ENCODE data around the gene ZNF142.

Gene ZNF142

GRCh38 chr2:218648088-218648786 is 11.2 kb downstream of the ZNF142 start:
- DNase-seq (ENCODE audit: low spot score), result peak; percentile 44
- FAIRE-seq, result peak; percentile 61

- DNase-seq (ENCODE audit: low spot score), result peak; percentile 96
- peak; percentile 99 for FAIRE-seq
Measured at GRCh38 chr2:218645126-218645525, 14.3 kb downstream of the ZNF142 start.

GRCh38 chr2:218644721-218645120 is 14.7 kb downstream of the ZNF142 start:
- DNase-seq (ENCODE audit: low spot score) (peak; percentile 66), FAIRE-seq (no peak)

GRCh38 chr2:218643751-218644310 is 15.6 kb downstream of the ZNF142 start:
- DNase-seq (ENCODE audit: low spot score) (no peak), FAIRE-seq (no peak)

- FAIRE-seq, result no peak
- DNase-seq (ENCODE audit: low spot score), result no peak
Measured at GRCh38 chr2:218642786-218643185, 16.6 kb downstream of the ZNF142 start.

GRCh38 chr2:218642121-218642656 is 17.2 kb downstream of the ZNF142 start:
- no peak for FAIRE-seq
- no peak for DNase-seq (ENCODE audit: low spot score)

GRCh38 chr2:218638372-218638771 is 21.1 kb downstream of the ZNF142 start:
- FAIRE-seq (no peak), DNase-seq (ENCODE audit: low spot score) (no peak)

GRCh38 chr2:218635719-218636118 is 23.7 kb downstream of the ZNF142 start:
- no peak for DNase-seq (ENCODE audit: low spot score)
- no peak for FAIRE-seq

GRCh38 chr2:218631837-218632236 is 27.6 kb downstream of the ZNF142 start:
- FAIRE-seq, result no peak
- peak; percentile 17 for DNase-seq (ENCODE audit: low spot score)

- no peak for DNase-seq (ENCODE audit: low spot score)
- FAIRE-seq, result no peak
Measured at GRCh38 chr2:218627939-218628338, 31.5 kb downstream of the ZNF142 start.

- DNase-seq (ENCODE audit: low spot score) (no peak), FAIRE-seq (no peak)
Measured at GRCh38 chr2:218626369-218626768, 33.1 kb downstream of the ZNF142 start.

- FAIRE-seq (no peak), DNase-seq (ENCODE audit: low spot score) (no peak)
Measured at GRCh38 chr2:218623366-218623705, 36.1 kb downstream of the ZNF142 start.

- FAIRE-seq, result no peak
- no peak for DNase-seq (ENCODE audit: low spot score)
Measured at GRCh38 chr2:218622606-218623365, 36.6 kb downstream of the ZNF142 start.

GRCh38 chr2:218621007-218621406 is 38.4 kb downstream of the ZNF142 start:
- DNase-seq (ENCODE audit: low spot score), result no peak
- no peak for FAIRE-seq

- FAIRE-seq (no peak), DNase-seq (ENCODE audit: low spot score) (no peak)
Measured at GRCh38 chr2:218618102-218618860, 41.1 kb downstream of the ZNF142 start.

GRCh38 chr2:218615868-218616315 is 43.5 kb downstream of the ZNF142 start:
- FAIRE-seq, result no peak

GRCh38 chr2:218607436-218608115 is 51.8 kb downstream of the ZNF142 start, which contains the start of gene PLCD4:
PLCD4 (plus strand) TSS chr2:218607899; CDS start chr2:218615740, 7,841 bp downstream.
- peak; percentile 43 for DNase-seq (ENCODE audit: low spot score)

More at GRCh38 chr2:218615868-218616315, 43.5 kb downstream of the ZNF142 start:
- no peak for DNase-seq (ENCODE audit: low spot score)

GRCh38 chr2:218605432-218605831 is 54.0 kb downstream of the ZNF142 start:
- DNase-seq (ENCODE audit: low spot score) (no peak), FAIRE-seq (no peak)

More at GRCh38 chr2:218607436-218608115, 51.8 kb downstream of the ZNF142 start, which contains the start of gene PLCD4:
- FAIRE-seq, result no peak
